ENCODE measurements around the gene DCST2.

- TF ChIP-seq TAF1 (IDR thresholded peaks at IDR 0.05; ENCODE audit: borderline replicate concordance, insufficient read depth, low read length) (no peak), SIN3A (IDR thresholded peaks at IDR 0.05; ENCODE audit: borderline replicate concordance, insufficient read depth, low read length) (no peak), REST (IDR thresholded peaks at IDR 0.05; ENCODE audit: insufficient read depth in 1 of 2, low read depth in 2 of 2, low read length in 2 of 2) (no peak)
These were observed 7.4 kb downstream of the DCST2 start for GRCh38 chr1:155026154-155026553.

All from PFSK-1 (cell line).